Measurements from ENCODE around the gene ZNF281. TPM values are rescaled to one million over a fixed set of nuclear protein-coding genes. Genes with fewer than 3 reads are reported as not detected.
"Not testable (repeated sequence)": the region's sequence is repeated elsewhere in the genome, so short reads cannot be mapped to it uniquely, and the experiment has no call there.

Gene ZNF281
- total RNA-seq, 6 experiments from 2014 or later: 37.2 to 50.7 (median 43.9) TPM

- TF ChIP-seq CTCF (IDR thresholded peaks at IDR 0.05): no peak
- Mint-ChIP-seq H3K4me3 (peak overlapping the region; percentile 58), H3K36me3 (ENCODE audit: low read depth) (no peaks in the 10 kb centered on the region), H3K4me1 (ENCODE audit: low read depth) (peaks cover 49% of the 10 kb centered on the region), H3K9me3 (no peaks in the 10 kb centered on the region), H3K27me3 (ENCODE audit: insufficient read depth) (peaks cover 2% of the 10 kb centered on the region), H3K27ac (peak overlapping the region; percentile 92)
- DNase-seq: peak; percentile 96
These were observed 6.2 kb upstream of the ZNF281 start for GRCh38 chr1:200415789-200416593.

DNA sequence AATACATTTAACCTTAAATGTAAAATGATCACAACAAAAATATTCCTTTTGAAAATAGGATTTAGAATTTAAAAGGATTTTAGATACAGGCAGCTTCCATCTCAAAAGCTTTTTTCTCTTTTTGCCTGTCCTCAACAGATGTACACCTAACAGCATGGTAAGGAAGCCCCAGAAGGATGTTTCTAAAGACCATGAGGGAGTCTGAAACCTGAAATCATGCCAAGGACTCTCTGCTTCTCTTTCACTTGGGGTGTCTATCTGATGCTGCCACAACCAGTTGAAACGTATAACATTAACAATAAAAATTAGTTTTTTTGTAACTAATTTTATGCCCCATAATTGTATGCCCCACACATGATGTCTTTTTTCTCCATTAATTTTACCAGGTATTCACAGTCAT lies 5.4 kb upstream of the ZNF281 start:
- Mint-ChIP-seq H3K9me3 (no peaks in the 10 kb centered on the region), H3K36me3 (ENCODE audit: low read depth) (no peaks in the 10 kb centered on the region), H3K27ac (peak overlapping the region; percentile 92), H3K27me3 (ENCODE audit: insufficient read depth) (peaks cover 2% of the 10 kb centered on the region), H3K4me3 (peak overlapping the region; percentile 58), H3K4me1 (ENCODE audit: low read depth) (peaks cover 56% of the 10 kb centered on the region)
- no peak for TF ChIP-seq CTCF (IDR thresholded peaks at IDR 0.05)
- no peak for DNase-seq

GRCh38 chr1:200414657-200415056 lies 4.8 kb upstream of the ZNF281 start:
- Mint-ChIP-seq H3K9me3 (no peaks in the 10 kb centered on the region), H3K27me3 (ENCODE audit: insufficient read depth) (peaks cover 4% of the 10 kb centered on the region), H3K27ac (peak overlapping the region; percentile 92), H3K36me3 (ENCODE audit: low read depth) (no peaks in the 10 kb centered on the region), H3K4me1 (ENCODE audit: low read depth) (peaks cover 61% of the 10 kb centered on the region), H3K4me3 (no peak overlapping the region)
- no peak for DNase-seq
- no peak for TF ChIP-seq CTCF (IDR thresholded peaks at IDR 0.05)

- not testable (repeated sequence) for H3K27me3 Mint-ChIP-seq (ENCODE audit: insufficient read depth); H3K27ac Mint-ChIP-seq; H3K4me3 Mint-ChIP-seq; H3K9me3 Mint-ChIP-seq; H3K36me3 Mint-ChIP-seq (ENCODE audit: low read depth); DNase-seq
- H3K4me1 Mint-ChIP-seq (ENCODE audit: low read depth): peaks cover 66% of the 10 kb centered on the region
These were observed 3.9 kb upstream of the ZNF281 start for GRCh38 chr1:200413766-200414165.

DNA sequence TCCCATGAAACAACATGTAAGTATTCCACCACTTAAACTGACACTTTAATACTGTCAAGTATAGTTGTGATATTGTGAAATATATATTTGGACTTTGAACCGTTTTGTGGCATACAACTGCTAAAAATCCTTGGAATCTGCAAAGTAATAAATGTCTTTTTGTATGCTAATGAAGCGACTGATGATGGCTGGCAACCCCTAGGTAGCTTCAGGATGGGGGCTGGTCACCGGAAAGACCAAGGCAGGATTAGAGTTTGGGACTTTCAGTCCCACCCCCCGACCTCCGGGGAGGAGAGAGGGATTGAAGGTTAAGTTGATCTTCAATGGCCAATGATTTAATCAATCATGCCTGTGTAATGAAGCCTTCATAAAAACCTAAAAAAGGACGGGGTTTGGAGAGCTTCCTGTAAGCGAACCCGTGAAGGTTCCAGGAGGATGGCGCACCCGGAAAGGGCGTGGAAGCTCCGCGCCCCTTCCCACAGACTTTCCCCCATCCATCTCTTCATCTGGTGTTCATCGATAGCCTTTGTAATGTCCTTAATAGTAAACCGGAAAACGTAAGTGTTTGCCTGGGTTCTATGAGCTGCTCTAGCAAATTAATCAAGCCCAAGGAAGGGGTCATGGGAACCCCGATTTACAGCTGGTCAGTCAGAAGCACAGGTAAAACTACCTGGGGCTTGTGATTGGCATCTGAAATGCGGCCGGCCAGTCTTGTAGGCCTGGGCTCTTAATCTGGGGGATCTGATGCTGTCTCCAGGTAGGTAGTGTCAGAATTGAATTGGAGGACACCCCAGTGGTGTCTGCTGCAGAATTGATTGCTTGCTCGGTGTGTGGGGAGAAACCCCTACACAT lies 1.8 kb upstream of the ZNF281 start:
- peaks cover 23% of the 10 kb centered on the region for H3K9me3 Mint-ChIP-seq
- peaks cover 4% of the 10 kb centered on the region for H3K27me3 Mint-ChIP-seq (ENCODE audit: insufficient read depth)
- H3K27ac Mint-ChIP-seq: peak overlapping the region; percentile 13; the same call in 1 of the 2 replicates
- no peak for TF ChIP-seq CTCF (IDR thresholded peaks at IDR 0.05)
- H3K36me3 Mint-ChIP-seq (ENCODE audit: low read depth): peaks cover 27% of the 10 kb centered on the region
- no peak for DNase-seq
- H3K4me3 Mint-ChIP-seq: no peak overlapping the region; the same call in 1 of the 2 replicates
- peaks cover 77% of the 10 kb centered on the region for H3K4me1 Mint-ChIP-seq (ENCODE audit: low read depth)

DNA sequence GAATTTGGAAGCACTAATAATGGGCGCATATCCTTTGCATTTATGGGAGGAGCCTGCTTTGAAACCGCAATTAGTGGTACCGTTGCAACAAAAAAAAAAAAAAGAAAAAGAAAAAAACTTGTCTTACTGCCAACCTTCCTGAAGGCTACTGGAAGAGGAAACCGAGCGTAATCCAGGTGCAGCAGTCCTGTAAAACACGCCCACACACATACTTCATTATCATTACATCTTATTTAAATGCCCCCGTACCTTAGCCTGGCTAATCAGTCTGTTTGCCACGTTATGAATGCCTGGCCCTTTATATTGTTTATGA lies 686 bp upstream of the ZNF281 start:
- TF ChIP-seq CTCF (IDR thresholded peaks at IDR 0.05): no peak
- peak overlapping the region; percentile 92 for H3K27ac Mint-ChIP-seq
- H3K9me3 Mint-ChIP-seq: peaks cover 33% of the 10 kb centered on the region
- H3K4me1 Mint-ChIP-seq (ENCODE audit: low read depth): peaks cover 77% of the 10 kb centered on the region
- no peak for DNase-seq
- peaks cover 38% of the 10 kb centered on the region for H3K36me3 Mint-ChIP-seq (ENCODE audit: low read depth)
- peak overlapping the region; percentile 92 for H3K4me3 Mint-ChIP-seq
- H3K27me3 Mint-ChIP-seq (ENCODE audit: insufficient read depth): peaks cover 2% of the 10 kb centered on the region
